Ecto neural progenitor cell (in vitro differentiated cells): ENCODE results near the gene GNAL.
"Not testable (repeated sequence)": the region's sequence is repeated elsewhere in the genome, so short reads cannot be mapped to it uniquely, and the experiment has no call there.

Experiments used
- DNase-seq: peaks from one replicate; pipeline ENCODE4 v3.0.0-alpha.2; 2018; ENCODE audit warnings: low spot score

GNAL gene

DNA sequence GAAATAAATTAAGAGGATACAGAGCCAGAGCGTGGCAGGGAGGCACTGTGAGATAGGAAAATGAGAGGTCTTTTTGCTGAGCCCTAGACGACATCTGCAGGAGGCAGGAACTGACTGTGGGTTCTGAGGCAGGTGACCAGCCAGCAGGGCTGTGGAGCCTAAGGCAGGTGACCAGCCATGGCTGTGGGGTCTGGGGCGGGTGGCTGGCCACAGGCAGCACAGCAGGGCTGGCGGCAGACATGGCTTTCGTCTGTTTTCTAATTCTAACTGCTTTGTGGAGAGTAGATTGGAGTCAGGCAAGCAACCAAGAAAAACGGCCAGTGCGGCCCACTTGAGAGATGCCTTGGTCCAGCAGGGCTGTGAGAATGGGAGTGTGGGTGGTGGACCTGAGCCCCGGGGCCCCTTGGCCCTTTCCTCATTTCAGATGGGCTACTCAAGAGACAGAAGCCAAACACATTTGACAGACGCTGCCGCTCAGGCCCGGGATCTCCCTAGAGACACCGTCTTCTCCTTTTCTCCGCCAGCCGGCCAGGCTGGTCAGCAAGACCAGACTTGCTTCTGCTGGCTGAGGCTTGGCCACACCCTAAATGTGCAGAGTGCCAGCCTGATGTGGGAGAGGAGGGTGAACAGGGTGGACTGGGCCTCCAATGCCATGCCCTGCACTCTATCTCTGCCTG lies 19.7 kb upstream of the GNAL start:
- no peak for DNase-seq

DNA sequence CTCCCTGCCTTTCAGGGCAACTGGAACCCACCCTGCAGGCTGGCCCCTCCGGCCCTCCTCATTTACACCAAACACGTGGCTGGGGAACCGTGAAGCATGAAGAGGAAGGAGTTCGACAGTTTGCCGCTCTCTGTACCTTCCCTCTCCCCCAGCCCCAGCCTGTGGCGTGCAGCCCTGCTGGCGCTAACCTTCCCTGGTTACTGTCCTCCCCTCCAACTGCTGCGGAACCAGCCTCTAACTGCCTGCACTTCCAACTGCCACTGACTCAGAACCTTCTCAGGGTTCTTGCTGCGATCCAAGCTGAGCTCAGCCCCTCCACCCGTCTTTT lies 19.2 kb upstream of the GNAL start:
- no peak for DNase-seq

DNA sequence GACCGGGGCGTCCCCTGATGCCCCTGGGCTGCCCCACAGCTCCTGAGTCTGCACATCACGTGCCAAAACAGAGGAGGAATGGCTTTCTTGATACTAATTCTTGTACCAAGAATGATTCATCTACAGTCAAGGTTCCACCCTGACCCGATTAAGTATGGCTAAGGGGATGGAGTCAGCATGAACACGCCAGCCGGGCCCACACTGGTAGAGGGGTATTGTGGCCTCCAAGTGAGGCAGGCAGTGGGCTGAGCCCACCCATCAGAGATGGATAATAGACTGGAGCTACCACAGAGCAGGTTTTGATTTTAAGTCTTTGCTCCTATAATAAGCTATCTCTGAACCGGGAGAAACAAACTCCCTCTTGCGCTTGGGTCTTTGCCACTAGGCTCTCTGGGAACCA lies 17.9 kb upstream of the GNAL start:
- no peak for DNase-seq

DNA sequence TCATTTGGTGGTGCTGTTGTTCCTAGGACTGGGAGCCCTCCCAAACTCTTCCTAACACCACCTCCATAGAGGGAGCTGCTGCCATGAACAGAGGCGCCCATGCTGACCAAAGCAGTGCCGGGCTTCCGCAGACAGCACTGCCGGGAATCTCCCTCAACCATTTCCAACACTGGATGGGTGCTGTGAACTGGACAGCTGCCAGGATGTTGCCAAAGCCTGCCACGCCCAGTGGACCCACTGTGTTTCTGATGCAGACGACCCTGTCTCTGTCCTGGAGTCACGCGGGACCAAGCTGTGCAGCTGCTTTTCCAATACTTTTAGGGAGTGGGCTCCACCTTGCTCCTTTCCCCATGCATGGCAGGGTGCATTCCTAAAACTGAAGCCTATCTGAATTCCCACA lies 16.9 kb upstream of the GNAL start:
- no peak for DNase-seq

DNA sequence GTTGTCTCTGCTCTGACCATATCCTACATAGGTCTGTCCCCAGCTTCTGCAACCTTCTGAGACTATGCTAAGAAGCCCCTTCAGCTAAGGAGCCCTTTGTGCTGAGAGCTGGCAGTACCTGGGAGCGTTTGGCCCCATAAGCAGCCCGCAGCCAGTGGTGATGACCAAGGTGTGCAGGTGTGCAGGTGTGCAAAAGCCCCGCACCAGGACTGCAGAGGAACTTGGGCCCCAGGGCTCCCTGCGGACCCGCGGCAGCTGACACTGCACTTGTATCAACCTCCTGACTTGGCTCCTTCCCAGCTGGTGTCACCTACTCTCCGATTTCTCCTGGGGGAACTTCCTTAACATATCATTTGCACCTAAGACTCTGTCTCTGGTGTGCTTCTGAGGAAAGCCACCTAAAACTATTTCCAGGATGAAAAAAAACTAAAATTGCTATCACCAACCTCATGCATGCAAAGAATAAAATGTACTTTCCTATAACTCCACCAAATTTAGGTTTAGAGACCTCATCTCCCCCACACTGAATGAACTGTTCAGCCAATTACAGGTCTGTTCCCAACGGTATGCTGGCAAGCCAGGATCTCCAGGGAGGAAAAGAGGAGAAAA lies 16.1 kb upstream of the GNAL start:
- DNase-seq, result no peak

DNA sequence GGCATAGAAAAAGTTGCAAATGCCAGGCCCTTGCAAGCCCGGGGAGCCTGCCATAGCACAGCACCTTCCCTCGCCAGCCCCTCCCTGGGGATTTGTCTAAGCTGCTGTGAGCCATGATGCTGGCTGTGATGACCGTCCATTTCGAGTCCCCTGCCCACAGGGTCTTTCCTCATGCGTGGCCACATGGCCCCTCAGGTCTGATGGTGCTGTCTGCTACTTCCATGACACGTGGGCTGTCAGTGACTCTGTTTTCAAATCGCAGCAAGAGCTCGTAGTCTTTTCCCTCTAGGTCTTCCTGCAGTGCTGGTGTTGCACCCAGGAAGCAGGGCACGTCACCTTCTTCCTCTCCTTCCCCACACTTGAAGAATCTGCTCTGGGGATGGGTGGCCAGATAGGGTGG lies 15.5 kb upstream of the GNAL start:
- DNase-seq, result peak; percentile 32

DNA sequence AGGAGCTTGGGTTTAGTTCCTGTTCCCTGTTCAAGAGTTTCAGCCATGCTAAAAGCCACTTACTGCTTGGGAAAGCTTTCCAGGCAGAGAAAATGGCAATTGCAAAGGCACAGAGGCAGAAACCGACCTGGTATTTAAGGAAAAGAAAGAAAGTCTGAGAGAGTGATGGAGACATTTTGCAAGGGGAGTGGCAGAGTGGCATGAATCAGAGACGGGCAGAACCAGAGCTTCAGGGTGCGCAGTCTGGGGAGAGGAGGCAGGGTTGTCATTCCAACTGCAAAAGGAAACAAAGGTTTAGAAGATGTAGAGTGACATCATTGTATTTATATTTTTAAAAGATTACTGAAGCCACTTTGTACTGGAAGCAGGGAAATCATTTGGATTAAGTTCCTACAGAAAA lies 14.9 kb upstream of the GNAL start:
- DNase-seq, result no peak

DNA sequence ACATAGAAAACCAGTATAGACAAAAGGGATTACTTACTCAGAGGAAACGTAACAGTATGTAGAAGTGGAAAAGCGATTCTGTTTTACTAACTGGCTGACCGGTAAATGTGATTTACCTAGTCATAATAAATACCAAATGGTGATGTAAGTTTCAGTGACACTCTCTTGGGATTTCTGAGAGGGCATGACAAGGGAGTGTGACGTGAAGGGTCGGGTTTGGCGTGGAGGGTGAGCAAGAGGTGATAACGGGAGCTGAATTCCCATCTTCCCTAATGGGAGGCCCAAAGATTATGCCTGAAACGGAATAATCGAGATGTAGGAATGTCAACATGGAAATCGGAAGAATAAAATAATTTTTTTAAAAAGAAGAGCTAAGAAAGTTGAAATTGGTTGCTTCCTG lies 12.7 kb upstream of the GNAL start:
- no peak for DNase-seq

DNA sequence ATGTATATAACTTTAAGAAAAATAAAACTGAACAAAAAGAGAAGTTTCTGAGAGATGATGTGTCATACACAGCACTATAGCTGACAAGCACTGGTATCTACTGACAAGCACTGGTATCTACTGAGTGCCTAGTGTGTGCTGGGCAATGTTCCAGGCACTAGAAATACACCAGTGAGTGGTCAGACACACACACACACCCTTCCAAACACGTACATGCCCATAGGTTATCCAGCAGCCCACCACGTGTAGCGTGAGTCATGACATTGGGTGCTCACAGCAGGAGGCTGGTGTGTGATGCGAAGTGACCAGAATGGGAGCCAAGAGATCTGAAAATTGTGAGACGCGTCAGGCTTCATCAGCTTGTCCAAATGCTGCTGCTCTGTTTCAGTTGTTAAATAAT lies 12.2 kb upstream of the GNAL start:
- DNase-seq, result peak; percentile 17

DNA sequence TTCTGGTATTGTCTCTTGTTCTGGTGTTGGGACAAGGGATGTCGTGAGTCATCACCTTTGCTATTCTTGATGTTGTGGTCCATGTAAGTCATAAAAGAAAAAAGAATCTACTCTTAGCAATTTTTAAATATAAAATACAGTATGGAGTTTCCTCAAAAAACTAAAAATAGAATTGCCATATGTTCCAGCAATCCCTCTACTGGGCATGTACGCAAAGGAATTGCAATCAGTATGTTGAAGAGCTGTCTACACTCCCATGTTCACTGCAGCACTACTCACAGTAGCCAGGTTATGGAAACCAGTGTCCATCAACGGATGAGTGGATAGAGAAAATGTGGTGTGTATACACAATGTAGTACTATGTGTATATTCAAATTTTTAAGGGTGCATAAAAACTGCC lies 10.9 kb upstream of the GNAL start:
- DNase-seq, result no peak

DNA sequence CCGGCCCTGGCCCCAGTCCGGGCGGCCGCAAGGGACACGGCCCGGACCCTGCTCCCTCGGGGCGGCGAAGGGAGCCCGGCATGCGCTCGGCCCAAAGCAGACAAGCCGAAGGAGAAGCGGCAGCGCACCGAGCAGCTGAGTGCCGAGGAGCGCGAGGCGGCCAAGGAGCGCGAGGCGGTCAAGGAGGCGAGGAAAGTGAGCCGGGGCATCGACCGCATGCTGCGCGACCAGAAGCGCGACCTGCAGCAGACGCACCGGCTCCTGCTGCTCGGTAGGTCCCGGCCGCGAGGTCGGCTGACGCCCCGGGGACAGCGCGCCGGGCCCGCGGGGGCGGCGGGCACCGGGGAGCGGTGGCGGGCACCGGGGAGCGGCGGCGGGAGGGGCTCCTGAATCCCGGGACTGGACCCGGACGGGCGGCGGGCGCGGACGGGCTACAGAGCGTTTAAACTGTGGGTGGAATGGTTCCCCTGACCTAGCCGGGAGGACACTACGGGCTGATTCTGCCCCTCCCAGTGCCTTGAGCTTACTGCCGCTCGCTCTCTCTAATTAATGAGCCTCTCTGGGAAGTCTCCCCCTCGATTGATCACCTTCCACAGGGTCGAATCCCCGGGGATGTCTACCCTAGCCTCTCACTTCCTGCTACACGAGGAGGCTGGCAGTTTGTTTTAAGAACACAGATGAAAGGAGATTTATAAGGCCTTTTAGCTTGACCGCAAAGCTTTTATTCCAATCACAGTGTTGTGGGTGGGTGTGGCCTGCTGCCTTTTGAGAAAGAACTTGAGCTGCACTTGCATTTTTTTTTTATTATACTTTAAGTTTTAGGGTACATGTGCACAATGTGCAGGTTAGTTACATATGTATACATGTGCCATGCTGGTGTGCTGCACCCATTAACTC lies 853 bp downstream of the GNAL start:
- peak; percentile 74 for DNase-seq

DNA sequence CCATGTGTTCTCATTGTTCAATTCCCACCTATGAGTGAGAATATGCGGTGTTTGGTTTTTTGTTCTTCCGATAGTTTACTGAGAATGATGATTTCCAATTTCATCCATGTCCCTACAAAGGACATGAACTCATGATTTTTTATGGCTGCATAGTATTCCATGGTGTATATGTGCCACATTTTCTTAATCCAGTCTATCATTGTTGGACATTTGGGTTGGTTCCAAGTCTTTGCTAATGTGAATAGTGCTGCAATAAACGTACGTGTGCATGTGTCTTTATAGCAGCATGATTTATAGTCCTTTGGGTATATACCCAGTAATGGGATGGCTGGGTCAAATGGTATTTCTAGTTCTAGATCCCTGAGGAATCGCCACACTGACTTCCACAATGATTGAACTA lies 1.6 kb downstream of the GNAL start:
- DNase-seq, result not testable (repeated sequence)

DNA sequence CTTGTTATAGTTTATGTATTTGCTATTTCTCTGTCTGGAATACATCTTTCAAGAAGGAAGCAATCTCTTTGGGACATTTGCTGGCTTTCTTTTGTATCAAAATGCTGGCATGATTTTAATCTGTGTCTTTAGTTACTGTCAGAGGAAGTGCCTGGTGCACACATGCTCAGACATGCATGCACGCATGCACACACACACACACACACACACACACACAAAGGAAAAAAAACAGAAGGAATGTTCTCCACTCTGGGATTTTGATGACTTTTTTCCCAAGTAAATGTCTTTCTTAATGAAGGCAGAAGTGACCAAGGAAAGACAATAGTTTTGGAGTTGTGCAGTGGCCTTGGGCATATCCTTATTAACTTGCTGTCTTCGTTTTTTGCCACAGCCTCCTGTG lies 6.7 kb downstream of the GNAL start:
- DNase-seq, result no peak

DNA sequence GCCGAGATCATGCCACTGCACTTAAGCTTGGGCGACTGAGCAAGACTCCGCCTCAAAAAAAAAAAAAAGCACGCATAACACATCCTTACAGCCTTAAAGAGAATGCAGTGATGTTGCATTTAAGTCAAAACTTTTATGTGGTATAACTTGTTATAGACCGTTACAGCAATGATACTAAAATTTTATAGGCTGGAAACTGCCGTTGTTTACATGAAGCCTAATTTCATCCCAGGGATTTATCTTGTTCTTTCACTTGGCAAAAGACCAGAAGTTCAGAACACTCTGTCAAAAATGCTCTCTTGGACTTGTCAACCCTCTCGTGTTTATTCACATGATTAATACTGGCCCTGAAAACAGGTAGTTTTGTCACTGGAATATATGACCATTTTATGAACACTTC lies 7.4 kb downstream of the GNAL start:
- DNase-seq, result no peak

DNA sequence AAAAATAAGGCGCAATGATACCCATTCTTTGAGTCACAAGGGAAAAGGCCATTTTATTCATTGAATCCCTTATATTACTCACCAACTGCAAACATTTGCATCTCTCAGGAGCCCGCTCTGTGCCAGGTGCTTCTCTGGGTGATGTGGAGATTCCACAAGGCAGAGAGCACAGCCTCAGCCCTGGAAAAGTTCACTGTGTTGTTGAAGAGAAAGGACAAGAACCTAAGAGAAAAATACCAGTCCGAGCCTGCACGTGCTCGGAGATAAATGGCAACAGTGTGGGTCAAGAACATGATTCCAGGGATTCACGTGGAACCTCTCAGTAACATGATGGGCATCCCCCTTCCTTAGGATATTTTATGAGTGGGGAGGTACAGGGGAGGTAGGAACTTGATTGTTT lies 11.8 kb downstream of the GNAL start:
- DNase-seq, result no peak

DNA sequence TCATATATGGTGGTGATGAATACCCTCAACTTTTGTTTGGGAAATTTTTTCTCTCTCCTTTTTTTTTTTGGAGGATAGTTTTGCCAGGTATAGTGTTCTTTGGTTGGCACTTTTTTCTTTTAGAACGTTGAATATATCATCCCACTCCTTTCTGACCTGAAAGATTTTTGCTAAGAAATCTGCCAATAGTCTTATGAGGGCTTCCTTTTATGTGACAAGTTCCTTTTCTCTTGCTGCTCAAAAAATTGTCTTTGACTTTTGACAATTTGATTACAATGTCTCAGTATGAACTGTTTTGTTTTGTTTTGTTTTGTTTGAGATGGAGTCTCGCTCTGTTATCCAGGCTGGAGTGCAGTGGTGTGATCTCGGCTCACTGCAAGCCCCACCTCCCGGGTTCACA lies 21.5 kb downstream of the GNAL start:
- DNase-seq, result no peak

DNA sequence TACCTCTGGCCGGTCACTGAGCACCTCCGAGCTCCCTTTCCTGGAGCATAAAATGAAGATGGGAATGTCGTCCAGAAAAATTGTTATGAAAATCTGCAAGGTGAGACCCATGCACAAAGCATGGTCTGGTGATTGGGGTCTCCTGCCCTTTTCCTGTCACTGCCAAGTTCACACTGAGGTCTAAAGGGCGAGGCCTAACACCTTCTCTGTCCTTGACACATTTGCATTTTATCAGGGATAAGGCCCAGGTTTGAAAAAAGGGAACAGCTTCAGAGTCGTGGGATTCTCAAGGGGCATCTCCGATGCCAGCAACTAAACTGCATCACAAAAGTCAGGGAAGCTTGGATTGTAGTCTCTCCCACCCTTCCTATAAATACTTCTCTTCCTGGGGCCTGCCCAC lies 24.7 kb downstream of the GNAL start:
- DNase-seq, result no peak

DNA sequence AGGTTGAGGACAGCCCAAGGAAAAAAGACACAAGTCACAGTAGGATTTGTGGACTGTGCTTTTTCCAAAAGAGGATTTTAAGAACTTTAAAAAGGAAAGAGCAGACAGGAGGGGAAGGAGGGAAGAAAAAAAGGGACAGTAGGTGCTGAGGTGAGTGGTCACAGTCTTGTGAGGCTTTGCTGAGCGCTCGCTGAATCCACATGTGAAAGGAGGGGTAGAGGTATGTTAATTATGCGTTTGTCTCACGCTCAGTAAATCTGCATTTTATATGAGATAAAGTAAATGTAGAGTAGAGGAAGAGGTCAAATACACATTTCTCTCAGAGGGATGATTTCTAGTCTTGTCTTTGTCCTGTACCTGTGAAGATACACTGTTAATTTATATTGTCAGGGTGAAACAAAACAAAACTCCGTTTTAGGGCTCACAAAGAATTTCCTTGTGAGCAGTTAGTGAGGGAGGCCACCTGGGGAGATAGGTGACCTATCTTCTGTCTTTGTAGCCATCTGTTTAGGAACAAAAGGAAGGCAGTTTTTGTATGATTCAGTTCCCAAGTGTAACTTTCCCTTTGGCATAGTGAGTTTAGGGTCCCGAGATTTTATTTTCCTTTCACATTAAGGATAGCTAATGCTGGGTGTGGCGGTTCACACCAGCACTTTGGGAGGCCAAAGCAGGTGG lies 25.3 kb downstream of the GNAL start:
- DNase-seq, result no peak

DNA sequence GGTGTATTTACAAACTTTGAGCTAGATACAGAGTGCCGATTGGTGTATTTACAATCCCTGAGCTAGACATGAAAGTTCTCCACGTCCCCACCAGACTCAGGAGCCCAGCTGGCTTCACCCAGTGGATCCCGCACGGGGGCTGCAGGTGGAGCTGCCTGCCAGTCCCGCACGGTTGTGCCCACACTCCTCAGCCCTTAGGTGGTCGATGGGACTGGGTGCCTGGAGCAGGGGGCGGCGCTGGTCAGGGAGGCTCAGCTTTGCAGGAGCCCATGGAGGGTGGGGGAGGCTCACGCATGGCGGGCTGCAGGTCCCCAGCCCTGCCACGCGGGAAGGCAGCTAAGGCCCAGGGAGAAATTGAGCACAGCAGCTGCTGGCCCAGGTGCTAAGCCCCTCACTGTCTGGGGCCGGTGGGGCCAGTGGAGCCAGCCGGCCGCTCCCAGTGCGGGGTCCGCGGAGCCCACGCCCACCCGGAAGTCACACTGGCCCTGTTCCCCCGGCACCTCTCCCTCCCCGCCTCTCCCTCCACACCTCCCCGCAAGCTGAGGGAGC lies 27.8 kb downstream of the GNAL start:
- not testable (repeated sequence) for DNase-seq

DNA sequence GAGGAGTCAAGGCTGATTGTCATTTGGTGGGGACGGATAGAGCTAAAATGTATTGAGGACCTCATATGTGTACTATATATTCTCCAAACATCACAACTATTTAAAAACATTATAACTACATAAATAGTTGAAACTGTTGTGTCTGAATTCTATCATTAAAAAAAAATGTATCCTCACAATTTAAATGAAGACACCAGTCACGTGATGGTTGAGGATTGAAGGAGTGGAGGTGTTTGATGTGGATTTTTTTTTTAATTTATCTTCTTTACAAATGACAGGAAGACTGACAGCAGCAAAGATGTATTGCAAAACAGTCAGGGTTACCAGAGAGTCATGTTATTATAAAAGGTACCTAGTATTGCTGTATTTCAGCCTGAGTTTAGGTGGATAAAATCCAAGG lies 30.0 kb downstream of the GNAL start:
- DNase-seq, result no peak

DNA sequence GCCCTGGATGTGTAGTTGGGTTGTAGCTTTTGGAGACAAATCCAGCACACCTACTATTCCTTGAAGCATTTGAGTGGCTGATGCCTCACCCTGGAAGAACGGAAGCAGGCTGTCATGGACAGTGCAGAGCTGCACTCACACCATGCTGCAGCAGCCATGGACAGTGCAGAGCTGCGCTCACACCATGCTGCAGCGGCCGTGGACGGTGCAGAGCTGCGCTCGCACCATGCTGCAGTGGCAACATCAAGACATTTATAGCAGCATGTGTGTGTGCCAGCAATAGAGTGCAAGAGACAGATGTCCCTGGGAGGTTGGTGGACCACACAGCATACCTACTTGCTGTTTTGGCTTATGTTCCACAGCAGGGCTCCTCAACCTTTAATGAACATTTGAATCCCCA lies 30.6 kb downstream of the GNAL start:
- DNase-seq, result no peak

DNA sequence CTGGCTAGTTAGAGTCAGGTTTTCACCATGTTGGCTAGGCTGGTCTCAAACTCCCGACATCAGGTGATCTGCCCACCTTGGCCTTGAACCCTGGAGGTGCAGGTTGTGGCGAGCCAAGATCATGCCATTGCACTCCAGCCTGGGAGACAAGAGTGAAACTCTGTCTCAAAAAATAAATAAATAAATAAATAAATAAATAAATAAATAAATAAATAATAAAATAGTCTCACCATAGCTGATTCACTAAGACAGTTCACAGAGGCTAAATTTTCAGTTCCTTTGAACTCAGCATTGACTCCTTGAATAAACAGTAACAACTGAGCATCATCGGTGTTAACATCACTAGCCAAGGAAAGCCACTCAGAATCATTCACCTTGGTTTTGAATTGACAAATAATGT lies 32.7 kb downstream of the GNAL start:
- DNase-seq, result no peak

DNA sequence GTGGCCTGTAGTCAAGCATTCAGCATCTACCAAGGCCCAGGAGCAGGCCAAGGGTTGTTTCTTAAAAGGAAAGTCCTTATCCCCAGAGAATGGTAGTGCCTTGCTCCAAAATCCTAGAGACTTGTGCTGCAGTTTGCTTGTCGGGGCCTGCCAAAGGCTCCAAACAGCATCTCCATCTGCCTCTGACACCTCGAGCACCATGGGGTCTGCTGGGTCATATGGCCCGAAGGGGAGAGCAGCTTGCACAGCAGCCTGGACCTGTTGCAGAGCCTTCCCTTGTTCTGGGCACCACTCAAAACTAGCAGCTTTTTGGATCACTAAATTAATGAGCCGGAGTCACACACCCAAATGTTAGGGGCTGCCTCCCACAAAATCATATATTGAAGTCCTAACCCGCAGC lies 35.7 kb downstream of the GNAL start:
- DNase-seq, result no peak
